ENCODE results near the gene C1S.
"Not testable (repeated sequence)": the region's sequence is repeated elsewhere in the genome, so short reads cannot be mapped to it uniquely, and the experiment has no call there.

C1S gene

GRCh38 chr12:7047306-7047705 lies 13.2 kb upstream of the C1S start:
- no peak for DNase-seq

GRCh38 chr12:7049445-7049951 lies 11.0 kb upstream of the C1S start:
- DNase-seq, result not testable (repeated sequence)

DNA sequence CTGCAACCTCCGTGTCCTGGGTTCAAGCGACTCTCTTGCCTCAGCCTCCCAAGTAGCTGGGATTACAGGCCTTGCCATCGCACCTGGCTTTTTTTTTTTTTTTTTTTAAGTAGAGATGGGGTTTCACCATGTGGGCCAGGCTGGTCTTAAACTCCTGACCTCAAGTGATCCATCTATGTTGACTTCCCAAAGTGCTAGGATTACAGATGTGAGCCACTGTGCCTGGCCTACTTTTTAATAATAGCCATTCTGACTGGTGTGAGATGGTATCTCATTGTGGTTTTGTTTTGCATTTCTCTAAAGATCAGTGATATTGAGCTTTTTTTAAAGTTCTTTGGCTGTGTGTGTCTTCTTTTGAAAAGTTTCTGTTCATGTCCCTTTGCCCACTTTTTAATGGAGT lies 10.5 kb upstream of the C1S start:
- DNase-seq, result not testable (repeated sequence)

DNA sequence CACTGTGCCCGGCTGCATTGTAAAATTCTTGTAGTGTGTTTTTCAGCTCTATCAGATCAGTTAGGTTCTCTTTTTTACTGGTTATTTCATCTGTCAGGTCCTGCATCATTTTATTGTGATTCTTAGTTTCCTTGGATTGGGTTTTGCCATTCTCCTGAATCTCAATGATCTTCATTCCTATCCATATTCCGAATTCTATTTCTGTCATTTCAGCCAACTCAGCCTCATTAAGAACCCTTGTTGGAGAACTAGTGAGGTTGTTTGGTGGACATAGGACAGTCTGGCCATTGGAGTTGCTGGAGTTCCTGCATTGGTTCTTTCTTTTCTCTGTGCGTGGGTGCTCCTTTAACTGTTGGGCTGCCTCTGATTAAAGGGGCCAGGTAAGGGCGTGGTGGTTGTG lies 5.6 kb upstream of the C1S start:
- no peak for DNase-seq

GRCh38 chr12:7055736-7056135 lies 4.8 kb upstream of the C1S start:
- DNase-seq, result not testable (repeated sequence)

GRCh38 chr12:7058163-7058845 lies 2.2 kb upstream of the C1S start:
- DNase-seq, result no peak

DNA sequence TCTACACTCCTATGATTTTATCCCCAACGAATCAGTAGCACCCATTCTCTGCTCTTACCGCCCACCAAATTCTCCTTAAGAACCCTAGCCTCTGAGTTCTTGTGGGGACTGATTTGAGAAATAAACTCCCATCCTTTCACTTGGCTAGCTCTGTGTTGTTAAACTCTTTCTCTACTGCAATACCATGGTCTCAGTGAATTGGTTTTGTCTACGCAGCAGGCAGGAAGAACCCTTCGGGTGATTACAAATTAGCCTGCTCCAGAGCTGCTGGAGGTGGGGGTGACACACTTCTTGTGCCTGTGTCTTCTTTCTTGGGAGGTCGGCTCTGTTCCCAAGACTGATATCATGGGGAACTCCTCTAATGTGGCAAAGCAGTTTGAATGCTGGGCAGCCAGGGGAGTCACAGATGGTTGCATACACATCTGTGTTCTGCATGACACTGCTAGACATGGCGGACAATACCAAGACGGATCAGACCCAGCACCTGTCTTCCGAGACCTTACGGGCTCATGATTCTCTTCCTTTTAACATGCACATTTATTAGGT lies 1.6 kb upstream of the C1S start:
- DNase-seq, result no peak

DNA sequence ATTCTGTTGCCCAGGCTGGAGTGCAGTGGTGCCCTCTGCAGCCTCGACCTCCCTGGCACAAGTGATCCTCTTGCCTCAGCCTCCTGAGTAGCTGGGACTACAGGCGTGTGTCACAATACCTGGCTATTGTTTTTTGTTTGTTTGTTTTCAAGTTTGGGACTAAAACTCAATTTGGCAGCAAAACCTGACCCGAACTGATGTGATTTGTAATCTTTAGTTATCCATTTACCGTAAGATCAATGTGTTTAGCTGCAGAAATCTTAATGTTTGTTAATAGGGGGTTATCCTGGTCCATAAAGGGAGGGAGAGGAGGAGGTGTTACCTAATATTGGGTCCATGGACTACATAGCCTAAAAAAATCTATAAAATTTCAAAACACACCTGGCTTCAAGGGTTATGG lies 738 bp upstream of the C1S start:
- DNase-seq, result no peak

GRCh38 chr12:7061138-7061537 lies 620 bp downstream of the C1S start:
- DNase-seq, result no peak

GRCh38 chr12:7061596-7061995 lies 1.1 kb downstream of the C1S start:
- no peak for DNase-seq

DNA sequence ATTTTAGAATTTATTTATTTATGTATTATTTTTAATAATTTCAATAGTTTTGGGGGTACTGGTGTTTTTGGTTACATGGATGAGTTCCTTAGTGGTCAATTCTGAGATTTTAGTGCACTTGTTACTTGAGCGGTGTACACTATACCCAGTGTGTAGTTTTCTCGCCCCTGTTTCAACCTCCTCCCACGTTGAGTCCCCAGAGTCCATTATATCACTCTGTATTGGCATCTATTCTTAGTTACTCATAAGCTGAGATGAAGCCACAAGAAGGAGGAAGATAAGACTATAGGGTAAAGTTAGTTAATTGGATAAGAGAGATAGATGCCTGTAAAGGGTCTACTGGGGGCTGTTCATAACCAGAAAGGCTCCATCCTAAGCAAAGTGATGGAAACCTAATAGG lies 4.0 kb downstream of the C1S start:
- DNase-seq, result no peak

GRCh38 chr12:7065073-7065623 lies 4.6 kb downstream of the C1S start:
- no peak for DNase-seq

DNA sequence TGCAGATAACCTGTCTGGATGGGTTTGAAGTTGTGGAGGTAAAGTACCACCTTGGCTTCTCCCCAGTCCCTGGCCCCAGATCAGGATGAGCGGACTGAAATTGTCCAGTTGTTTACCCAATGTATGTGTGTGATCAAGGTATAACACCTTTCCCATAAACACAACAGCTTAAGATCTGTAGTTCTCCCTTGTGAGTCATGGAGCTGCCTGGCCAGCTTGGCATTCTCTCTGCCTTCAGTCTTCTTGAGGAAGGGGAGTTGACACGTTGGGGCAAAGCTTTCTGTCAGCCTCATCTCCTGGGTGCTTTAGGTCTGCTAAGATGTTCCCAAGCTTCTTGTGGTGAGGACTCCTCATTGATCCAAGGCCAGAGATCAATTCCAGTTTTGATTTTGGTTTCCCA lies 6.1 kb downstream of the C1S start:
- no peak for DNase-seq

DNA sequence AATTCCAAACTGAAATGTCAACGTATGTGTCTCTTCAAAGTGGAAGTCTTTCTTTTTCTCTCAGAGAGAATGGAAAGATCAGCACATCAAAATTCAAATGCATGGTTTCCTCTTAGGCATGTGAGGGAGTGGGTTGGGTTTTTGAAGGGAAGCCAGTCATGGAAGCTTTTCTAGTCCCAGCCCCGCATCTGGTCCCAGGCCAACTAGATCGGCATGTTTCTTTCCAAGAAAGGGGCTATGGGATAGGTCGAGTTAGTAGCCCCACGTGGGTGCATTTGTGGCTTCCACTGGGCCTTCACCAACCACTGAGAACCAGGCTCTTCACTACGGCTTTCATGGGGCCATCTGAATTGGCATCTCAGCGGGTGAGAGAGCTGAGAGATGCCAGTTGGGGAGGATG lies 6.6 kb downstream of the C1S start:
- DNase-seq, result no peak

- no peak for DNase-seq
These were observed 7.9 kb downstream of the C1S start for GRCh38 chr12:7068240-7068993.

GRCh38 chr12:7068994-7069346 lies 8.5 kb downstream of the C1S start:
- DNase-seq, result no peak

DNA sequence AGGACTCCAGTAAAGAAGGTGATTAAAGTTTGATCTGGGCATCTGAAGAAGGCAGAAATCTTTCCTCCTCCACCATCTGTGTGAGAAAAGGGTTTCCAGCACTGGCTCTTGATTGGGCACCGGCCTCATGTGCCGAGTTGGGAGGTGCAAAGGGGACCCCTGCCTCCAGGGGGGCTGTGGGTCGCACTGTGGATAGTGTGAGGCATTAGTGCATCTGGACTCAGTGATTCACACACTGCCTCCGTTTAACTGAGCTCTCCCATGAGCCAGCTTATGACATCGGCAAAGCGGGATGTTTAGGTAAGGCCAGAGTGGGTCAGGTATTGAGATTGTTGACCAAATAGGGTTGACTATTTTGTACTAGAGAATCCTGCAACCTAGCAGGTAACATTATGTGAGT lies 8.9 kb downstream of the C1S start:
- no peak for DNase-seq

- no peak for DNase-seq
These were observed 11.5 kb downstream of the C1S start for GRCh38 chr12:7072035-7072434.

DNA sequence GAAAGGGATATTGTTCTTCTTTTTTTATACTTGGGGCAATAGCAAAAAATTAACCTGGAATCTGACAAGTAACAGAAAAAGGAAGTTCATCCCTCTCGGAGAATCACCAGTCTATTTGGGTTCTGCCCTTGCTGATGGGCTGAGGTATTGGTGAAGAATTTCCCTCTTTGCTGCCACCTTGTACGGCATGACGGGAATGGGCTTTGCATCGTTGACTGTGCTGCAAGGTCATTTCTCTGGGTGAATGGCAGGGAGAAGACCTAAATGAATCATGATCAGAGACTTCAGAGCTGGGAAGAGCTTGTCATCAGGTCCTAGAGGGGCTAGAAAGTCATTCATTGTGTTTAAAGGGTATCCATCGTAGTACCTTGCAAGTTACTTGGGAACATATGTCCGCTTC lies 12.0 kb downstream of the C1S start:
- no peak for DNase-seq

- DNase-seq, result no peak
These were observed 13.4 kb downstream of the C1S start for GRCh38 chr12:7073946-7074345.

DNA sequence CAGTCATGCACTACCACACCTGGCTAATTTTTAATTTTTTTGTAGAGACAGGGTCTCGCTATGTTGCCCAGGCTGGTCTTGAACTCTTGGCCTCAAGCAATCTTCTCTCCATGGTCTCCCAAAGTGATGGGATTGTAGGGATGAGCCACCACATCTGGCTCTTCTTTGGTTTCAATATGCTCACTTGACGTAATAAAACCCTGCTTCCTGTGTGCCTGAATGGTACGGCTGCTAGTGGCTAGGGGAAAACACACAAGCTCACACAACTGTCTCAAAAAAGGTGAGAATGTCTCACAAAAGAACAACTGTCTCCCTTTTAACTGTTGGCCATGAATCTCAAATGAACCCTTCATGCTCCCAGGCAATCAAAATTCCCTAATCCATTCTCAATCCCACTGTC lies 15.0 kb downstream of the C1S start:
- no peak for DNase-seq

DNA sequence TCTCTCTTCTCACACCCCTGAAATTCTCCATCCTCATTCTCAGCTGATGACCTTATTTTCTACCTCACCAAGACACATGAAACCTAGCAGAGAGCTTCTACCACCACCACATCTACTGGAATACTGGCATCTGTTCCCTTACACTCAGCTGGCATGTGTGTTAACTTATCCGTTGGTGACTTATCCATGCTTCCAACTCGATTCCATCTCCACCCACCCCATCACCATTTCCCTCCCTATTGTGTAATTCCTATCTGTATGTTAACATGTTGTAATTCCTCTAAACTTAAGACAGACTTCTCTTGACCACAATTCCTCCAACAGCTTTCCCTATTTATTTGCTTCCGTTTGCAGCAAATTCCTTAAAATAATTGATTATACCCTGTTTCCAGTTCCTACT lies 15.4 kb downstream of the C1S start:
- no peak for DNase-seq

DNA sequence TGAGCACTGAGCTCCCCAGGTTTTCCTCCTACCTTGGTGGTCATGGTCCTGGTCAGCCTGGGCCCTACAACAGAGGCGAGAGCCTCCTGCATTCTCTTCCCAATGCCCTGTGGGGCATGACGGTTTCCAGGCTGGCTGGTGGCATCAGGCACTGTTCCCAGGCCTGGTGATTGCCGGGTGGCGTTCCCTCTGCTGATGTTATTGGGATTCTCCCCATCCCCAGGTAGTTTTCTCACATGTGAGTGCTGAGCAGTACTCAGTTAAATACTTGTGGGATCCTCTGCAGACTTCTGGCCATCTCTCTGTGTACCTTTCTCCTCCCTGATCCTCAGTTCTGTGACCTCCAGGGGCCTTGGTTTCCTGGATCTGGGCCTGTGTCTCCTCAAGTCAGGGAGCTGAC lies 16.0 kb downstream of the C1S start:
- DNase-seq, result no peak

DNA sequence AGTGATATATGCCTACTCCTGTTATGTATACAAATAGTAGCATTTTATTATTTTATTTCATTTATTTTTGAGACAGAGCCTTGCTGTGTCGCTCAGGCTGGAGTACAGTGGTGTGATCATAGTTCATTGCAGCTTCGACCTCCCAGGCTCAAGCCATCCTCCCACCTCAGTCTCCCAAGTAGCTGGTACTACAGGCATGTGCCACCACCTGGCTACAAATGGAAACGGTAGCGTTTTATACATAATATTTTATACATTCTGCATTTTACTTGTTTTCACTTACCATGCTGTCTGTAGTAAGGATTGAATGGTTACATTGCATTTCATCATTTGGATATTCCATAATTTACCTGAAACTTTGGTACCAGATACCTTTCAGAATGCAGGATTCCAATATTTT lies 17.6 kb downstream of the C1S start:
- no peak for DNase-seq

All from CD4-positive, alpha-beta T cell treated with Interleukin-4 for 4 hours (primary cell).